ENCODE measurements around the gene MIX23.

Gene MIX23

GRCh38 chr3:122351612-122352011 is 31.4 kb downstream of the MIX23 start (continued):
- TF ChIP-seq ZNF488 (tag by site-specific recombination; IDR thresholded peaks at IDR 0.05) (no peak), ZNF174 (tag by site-specific recombination; IDR thresholded peaks at IDR 0.05) (no peak)

GRCh38 chr3:122350814-122351418 is 32.1 kb downstream of the MIX23 start:
- CTCF ChIA-PET, result interaction anchor here (0.6 to 0.7 kb wide), 4 partner anchors 46 to 1612 kb away, joined by 3 to 4 read pairs (median 3); no protein-coding TSS in a partner anchor
- POLR2A ChIA-PET, result interaction anchor here (0.7 kb wide), 1 partner anchor 970 kb away, joined by 3 read pairs; no protein-coding TSS in a partner anchor
- Histone ChIP-seq H3K27ac (ENCODE audit: extremely low read depth, low read depth, low read length) (no peak overlapping the region), H3K36me3 (ENCODE audit: control insufficient read depth in 2 of 2, insufficient read depth in 1 of 2, low read length in 2 of 2) (no peaks in the 10 kb centered on the region), H3K9me3 (ENCODE audit: control insufficient read depth, insufficient read depth, low read depth, low read length) (no peaks in the 10 kb centered on the region), H3K4me3 (ENCODE audit: low read depth, low read length) (no peak overlapping the region), H3K4me1 (ENCODE audit: control insufficient read depth, insufficient read depth, low read length) (no peaks in the 10 kb centered on the region)
- TF ChIP-seq ATF2 (tag by site-specific recombination; IDR thresholded peaks at IDR 0.05; ENCODE audit: low read depth) (no peak), ZFHX2 (tag by site-specific recombination; conservative IDR thresholded peaks at IDR 0.05) (0 out of 2 replicates have a peak, but pooled peaks have one; percentile 17)

- POLR2A ChIA-PET, result no interaction called here
These were observed 33.9 kb downstream of the MIX23 start for GRCh38 chr3:122349171-122349570.

More at GRCh38 chr3:122349171-122349570, 33.9 kb downstream of the MIX23 start:
- H3K4me3 ChIP-seq (ENCODE audit: low read depth, low read length), result no peak overlapping the region
- H3K4me1 ChIP-seq (ENCODE audit: control insufficient read depth, insufficient read depth, low read length), result no peaks in the 10 kb centered on the region
- no peak for TF ChIP-seq ZNF664 (tag by site-specific recombination; IDR thresholded peaks at IDR 0.05)
- TF ChIP-seq ZNF221 (tag by site-specific recombination; IDR thresholded peaks at IDR 0.05; ENCODE audit: borderline replicate concordance), result no peak
- TF ChIP-seq BCL6B (tag by site-specific recombination; IDR thresholded peaks at IDR 0.05), result no peak
- TF ChIP-seq PRDM2 (tag by site-specific recombination; IDR thresholded peaks at IDR 0.05; ENCODE audit: borderline replicate concordance), result no peak
- no peak for TF ChIP-seq ZNF792 (tag by site-specific recombination; IDR thresholded peaks at IDR 0.05)
- no peak for TF ChIP-seq ZNF18 (tag by site-specific recombination; IDR thresholded peaks at IDR 0.05)
- TF ChIP-seq ZXDB (tag by site-specific recombination; IDR thresholded peaks at IDR 0.05), result no peak
- TF ChIP-seq ZNF174 (tag by site-specific recombination; IDR thresholded peaks at IDR 0.05), result no peak
- TF ChIP-seq ZNF302 (tag by site-specific recombination; IDR thresholded peaks at IDR 0.05; ENCODE audit: low read depth), result no peak
- no peak for TF ChIP-seq ZNF561 (tag by site-specific recombination; IDR thresholded peaks at IDR 0.05; ENCODE audit: borderline replicate concordance)
- no peak for TF ChIP-seq ZNF175 (tag by site-specific recombination; IDR thresholded peaks at IDR 0.05)
- TF ChIP-seq ZNF324 (tag by site-specific recombination; IDR thresholded peaks at IDR 0.05), result no peak
- no peak for TF ChIP-seq ZNF768 (tag by site-specific recombination; IDR thresholded peaks at IDR 0.05)
- no peak for TF ChIP-seq SP3 (tag by site-specific recombination; IDR thresholded peaks at IDR 0.05)
- TF ChIP-seq ZBTB10 (tag by site-specific recombination; IDR thresholded peaks at IDR 0.05), result no peak
- CTCF ChIA-PET, result no interaction called here
- no peaks in the 10 kb centered on the region for H3K36me3 ChIP-seq (ENCODE audit: control insufficient read depth in 2 of 2, insufficient read depth in 1 of 2, low read length in 2 of 2)
- no peaks in the 10 kb centered on the region for H3K9me3 ChIP-seq (ENCODE audit: control insufficient read depth, insufficient read depth, low read depth, low read length)
- H3K27ac ChIP-seq (ENCODE audit: extremely low read depth, low read depth, low read length), result no peak overlapping the region
